Duodenal mucosa (tissue), 2 donors: ENCODE measurements around the gene GALNTL6.

Experiments used
- H3K27ac ChIP-seq: one replicate; pipeline ENCODE4 v1.7.0; 2013; ENCODE audit warnings: low read depth, low read length
- H3K27me3 ChIP-seq, 2 donors: one replicate each; pipeline ENCODE4 v1.7.0; 2013; ENCODE audit warnings: low read length in 2 of 2, control low read depth in 1 of 2; ENCODE audit not compliant: insufficient read depth in 2 of 2, control insufficient read depth in 1 of 2
- H3K36me3 ChIP-seq, 2 donors: one replicate each; pipeline ENCODE4 v1.7.0; 2013; ENCODE audit warnings: low read length in 2 of 2, control low read depth in 1 of 2; ENCODE audit not compliant: insufficient read depth in 2 of 2, control insufficient read depth in 1 of 2
- H3K4me1 ChIP-seq, 2 donors: one replicate each; pipeline ENCODE4 v1.7.0; 2013; ENCODE audit warnings: low read length in 2 of 2, control low read depth in 1 of 2; ENCODE audit not compliant: insufficient read depth in 2 of 2, control insufficient read depth in 1 of 2
- H3K4me3 ChIP-seq, 2 donors: one replicate each; pipeline ENCODE4 v1.7.0; 2013; ENCODE audit warnings: low read length in 2 of 2, low read depth in 1 of 2
- H3K9ac ChIP-seq, 2 donors: one replicate each; pipeline ENCODE4 v1.7.0; 2013; ENCODE audit warnings: low read length in 2 of 2, low read depth in 1 of 2
- H3K9me3 ChIP-seq, 2 donors: one replicate each; pipeline ENCODE4 v1.7.0; 2013; ENCODE audit warnings: low read length in 2 of 2, control low read depth in 1 of 2; ENCODE audit not compliant: control insufficient read depth in 1 of 2

GALNTL6 gene

GRCh38 chr4:172652369-172652768 is 839.2 kb downstream of the GALNTL6 start:
- Histone ChIP-seq H3K27ac (no peak overlapping the region), H3K27me3 (no peaks in the 10 kb centered on the region), H3K36me3 (no peaks in the 10 kb centered on the region), H3K9ac (no peak overlapping the region), H3K4me1 (peaks cover 0 to 23% of the 10 kb centered on the region in 2 donors), H3K4me3 (no peak overlapping the region), H3K9me3 (no peaks in the 10 kb centered on the region)

GRCh38 chr4:172653676-172654075 is 840.5 kb downstream of the GALNTL6 start:
- Histone ChIP-seq H3K27me3 (no peaks in the 10 kb centered on the region), H3K4me3 (no peak overlapping the region), H3K9me3 (no peaks in the 10 kb centered on the region), H3K4me1 (peaks cover 0 to 23% of the 10 kb centered on the region in 2 donors), H3K36me3 (no peaks in the 10 kb centered on the region), H3K27ac (no peak overlapping the region), H3K9ac (no peak overlapping the region)

- no peak overlapping the region for H3K27ac ChIP-seq
- H3K27me3 ChIP-seq = no peaks in the 10 kb centered on the region
- H3K4me1 ChIP-seq = peaks cover 0 to 23% of the 10 kb centered on the region in 2 donors
- no peak overlapping the region for H3K9ac ChIP-seq
- H3K36me3 ChIP-seq = no peaks in the 10 kb centered on the region
- H3K9me3 ChIP-seq = no peaks in the 10 kb centered on the region
- H3K4me3 ChIP-seq = no peak overlapping the region
Observed at GRCh38 chr4:172654457-172654856, 841.3 kb downstream of the GALNTL6 start.

GRCh38 chr4:172656055-172656454 is 842.9 kb downstream of the GALNTL6 start:
- Histone ChIP-seq H3K27me3 (no peaks in the 10 kb centered on the region), H3K4me3 (no peak overlapping the region), H3K27ac (no peak overlapping the region), H3K9ac (no peak overlapping the region), H3K4me1 (peaks cover 0 to 26% of the 10 kb centered on the region in 2 donors), H3K36me3 (no peaks in the 10 kb centered on the region), H3K9me3 (no peaks in the 10 kb centered on the region)

DNA sequence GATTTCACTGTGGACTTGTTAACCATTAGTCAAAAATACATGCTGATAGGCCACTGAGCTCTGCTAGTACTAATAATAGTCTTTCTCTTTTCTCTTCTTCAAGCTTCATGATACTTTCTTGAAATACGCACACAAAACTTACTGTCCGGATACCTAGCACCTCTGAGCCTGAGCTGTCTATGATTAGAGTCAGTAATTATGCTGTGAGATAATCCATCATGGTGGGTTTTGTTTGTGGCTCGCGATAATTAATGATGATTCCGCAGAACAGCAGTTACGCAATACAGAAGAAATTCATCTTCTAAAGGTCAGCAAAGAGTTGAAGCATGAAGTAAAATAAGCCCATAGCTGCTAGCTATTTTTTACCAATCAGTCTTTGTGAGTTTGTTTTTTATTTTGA is 843.9 kb downstream of the GALNTL6 start:
- Histone ChIP-seq H3K27ac (no peak overlapping the region), H3K4me1 (peaks cover 0 to 17% of the 10 kb centered on the region in 2 donors), H3K36me3 (no peaks in the 10 kb centered on the region), H3K9me3 (no peaks in the 10 kb centered on the region), H3K9ac (no peak overlapping the region), H3K4me3 (no peak overlapping the region), H3K27me3 (no peaks in the 10 kb centered on the region)

DNA sequence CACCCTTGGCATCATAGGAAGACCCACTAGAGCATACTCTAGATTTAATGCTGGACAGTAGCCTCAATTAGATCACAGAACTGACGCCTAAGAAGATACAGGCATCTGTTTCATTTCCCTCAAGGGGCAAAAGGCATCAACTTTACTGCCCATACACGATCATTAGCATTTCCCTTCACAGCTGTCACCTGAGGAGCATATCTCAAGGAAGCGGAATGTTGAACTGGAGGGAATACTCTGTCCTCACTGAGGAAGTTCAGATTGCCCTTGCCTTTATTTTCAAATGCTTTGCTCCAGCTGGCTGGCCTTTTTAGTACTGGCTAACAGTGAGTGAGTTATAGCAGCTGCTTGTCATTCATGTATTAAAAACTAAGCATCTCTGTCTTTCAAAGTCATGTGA is 847.0 kb downstream of the GALNTL6 start:
- no peaks in the 10 kb centered on the region for H3K9me3 ChIP-seq
- H3K9ac ChIP-seq = no peak overlapping the region
- H3K4me1 ChIP-seq = peaks cover 0 to 14% of the 10 kb centered on the region in 2 donors
- no peaks in the 10 kb centered on the region for H3K36me3 ChIP-seq
- H3K27ac ChIP-seq = no peak overlapping the region
- no peak overlapping the region for H3K4me3 ChIP-seq
- H3K27me3 ChIP-seq = no peaks in the 10 kb centered on the region

DNA sequence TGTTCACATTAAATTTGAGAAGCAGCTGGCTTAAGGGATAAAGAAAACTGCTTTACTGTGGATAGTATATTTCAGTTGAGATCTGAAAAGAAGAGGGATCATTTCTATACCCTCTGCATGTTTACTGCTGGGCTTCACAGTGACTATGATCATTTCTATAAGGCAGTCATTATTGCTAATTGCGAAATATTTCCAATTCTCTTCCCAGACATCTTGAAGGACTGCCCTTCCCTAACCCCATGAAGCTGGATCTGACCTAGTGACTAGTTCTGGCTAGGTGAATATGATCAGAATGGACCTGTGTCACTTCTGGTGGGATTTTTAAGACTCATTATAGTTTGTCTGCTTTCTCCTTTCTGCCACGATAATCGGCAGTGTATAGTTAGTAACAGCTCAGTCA is 848.9 kb downstream of the GALNTL6 start:
- H3K27ac ChIP-seq = no peak overlapping the region
- H3K9me3 ChIP-seq = no peaks in the 10 kb centered on the region
- no peaks in the 10 kb centered on the region for H3K27me3 ChIP-seq
- no peaks in the 10 kb centered on the region for H3K36me3 ChIP-seq
- H3K4me3 ChIP-seq = no peak overlapping the region
- peaks cover 0 to 8% of the 10 kb centered on the region in 2 donors for H3K4me1 ChIP-seq
- H3K9ac ChIP-seq = no peak overlapping the region

- H3K36me3 ChIP-seq = no peaks in the 10 kb centered on the region
- no peak overlapping the region for H3K4me3 ChIP-seq
- no peaks in the 10 kb centered on the region for H3K9me3 ChIP-seq
- no peaks in the 10 kb centered on the region for H3K27me3 ChIP-seq
- no peaks in the 10 kb centered on the region for H3K4me1 ChIP-seq
- H3K9ac ChIP-seq = no peak overlapping the region
- no peak overlapping the region for H3K27ac ChIP-seq
Observed at GRCh38 chr4:172666711-172667368, 853.6 kb downstream of the GALNTL6 start.

GRCh38 chr4:172674811-172675210 is 861.6 kb downstream of the GALNTL6 start:
- no peaks in the 10 kb centered on the region for H3K9me3 ChIP-seq
- no peak overlapping the region for H3K27ac ChIP-seq
- no peak overlapping the region for H3K9ac ChIP-seq
- H3K36me3 ChIP-seq = no peaks in the 10 kb centered on the region
- no peaks in the 10 kb centered on the region for H3K4me1 ChIP-seq
- no peak overlapping the region for H3K4me3 ChIP-seq
- H3K27me3 ChIP-seq = no peaks in the 10 kb centered on the region

- H3K36me3 ChIP-seq = no peaks in the 10 kb centered on the region
- H3K9ac ChIP-seq = no peak overlapping the region
- H3K27ac ChIP-seq = no peak overlapping the region
- H3K4me1 ChIP-seq = no peaks in the 10 kb centered on the region
- H3K9me3 ChIP-seq = no peaks in the 10 kb centered on the region
- no peaks in the 10 kb centered on the region for H3K27me3 ChIP-seq
- H3K4me3 ChIP-seq = no peak overlapping the region
Observed at GRCh38 chr4:172675232-172675631, 862.0 kb downstream of the GALNTL6 start.

DNA sequence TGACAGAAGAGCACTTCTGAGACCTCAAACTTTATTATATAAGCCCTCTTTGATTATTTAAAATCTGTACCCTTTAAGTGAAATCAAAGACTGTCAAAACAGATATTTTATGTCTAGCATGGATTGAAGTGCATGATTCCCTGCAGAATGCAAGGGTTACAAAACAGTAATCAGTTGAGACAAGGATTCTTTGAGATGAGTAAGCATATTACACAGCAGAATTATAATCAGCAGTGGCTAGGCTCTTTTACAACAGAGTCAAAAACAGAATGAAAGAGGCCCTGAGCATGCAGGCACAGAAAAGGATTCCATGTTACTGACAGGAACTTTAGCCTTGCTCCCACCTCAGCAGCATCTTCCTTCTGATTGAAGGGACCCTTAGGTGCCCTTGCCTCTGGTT is 867.5 kb downstream of the GALNTL6 start:
- H3K27me3 ChIP-seq = no peaks in the 10 kb centered on the region
- H3K9me3 ChIP-seq = no peaks in the 10 kb centered on the region
- H3K4me1 ChIP-seq = no peaks in the 10 kb centered on the region
- H3K36me3 ChIP-seq = no peaks in the 10 kb centered on the region
- H3K4me3 ChIP-seq = no peak overlapping the region
- no peak overlapping the region for H3K9ac ChIP-seq
- no peak overlapping the region for H3K27ac ChIP-seq
